ENCODE data around the gene SYT9.

The SYT9 gene

DNA sequence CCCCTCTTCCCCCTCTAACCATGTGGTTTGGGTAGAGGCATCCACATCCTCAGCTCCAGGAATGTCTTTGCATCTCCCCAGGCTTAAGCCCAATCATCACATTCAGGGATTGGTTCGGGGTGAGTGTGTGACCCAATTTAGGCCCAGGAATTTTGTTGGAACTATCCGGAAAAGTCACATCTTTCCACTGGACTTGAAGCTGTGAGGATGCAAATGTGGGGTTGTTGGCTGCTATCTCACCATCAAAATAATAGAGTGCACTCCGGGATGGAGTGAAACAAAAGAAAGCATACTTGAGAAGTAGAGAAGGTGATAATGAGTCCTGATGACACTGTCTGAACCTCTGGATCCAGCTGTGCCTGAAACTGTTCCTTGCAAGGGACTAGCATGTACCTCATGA, 199.8 kb downstream of the SYT9 start:
- Histone ChIP-seq H3K36me3 (ENCODE audit: control insufficient read depth, insufficient read depth, low read length) (no peaks in the 10 kb centered on the region), H3K4me1 (ENCODE audit: control insufficient read depth, insufficient read depth, low read length) (no peaks in the 10 kb centered on the region), H3K4me3 (ENCODE audit: low read depth, low read length) (no peak overlapping the region), H3K9ac (ENCODE audit: low read depth, low read length) (no peak overlapping the region), H3K9me3 (ENCODE audit: control insufficient read depth, insufficient read depth, low read length) (no peaks in the 10 kb centered on the region), H3K27me3 (ENCODE audit: control insufficient read depth, insufficient read depth, low read length) (no peaks in the 10 kb centered on the region)

DNA sequence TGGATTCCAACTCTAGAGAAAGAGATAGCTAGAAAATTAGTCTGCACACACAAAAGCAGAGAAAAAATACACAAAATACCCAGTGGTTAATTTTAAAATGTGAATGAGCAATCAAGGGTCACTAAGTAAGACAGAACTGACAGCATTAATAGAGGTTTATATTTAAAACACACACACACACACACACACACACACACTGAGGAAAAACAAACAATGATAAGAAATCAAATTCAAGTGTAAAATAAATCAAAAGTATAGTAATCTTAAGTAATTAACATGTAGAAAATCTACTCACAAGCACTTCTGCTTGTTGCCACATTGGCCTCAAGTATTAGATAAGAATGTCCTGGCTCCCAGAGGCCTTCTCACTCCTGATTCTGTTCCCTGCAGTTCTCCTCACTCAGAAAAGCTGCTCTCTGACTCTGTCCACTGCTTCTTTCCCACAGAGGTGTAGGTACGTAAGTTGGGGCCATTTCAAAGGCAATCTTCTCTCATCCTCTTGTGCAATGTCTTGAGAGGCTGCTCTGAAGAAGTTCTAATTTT, 200.3 kb downstream of the SYT9 start:
- H3K9me3 ChIP-seq (ENCODE audit: control insufficient read depth, insufficient read depth, low read length): no peaks in the 10 kb centered on the region
- H3K4me1 ChIP-seq (ENCODE audit: control insufficient read depth, insufficient read depth, low read length): no peaks in the 10 kb centered on the region
- no peak overlapping the region for H3K4me3 ChIP-seq (ENCODE audit: low read depth, low read length)
- no peaks in the 10 kb centered on the region for H3K36me3 ChIP-seq (ENCODE audit: control insufficient read depth, insufficient read depth, low read length)
- H3K9ac ChIP-seq (ENCODE audit: low read depth, low read length): no peak overlapping the region
- H3K27me3 ChIP-seq (ENCODE audit: control insufficient read depth, insufficient read depth, low read length): no peaks in the 10 kb centered on the region

DNA sequence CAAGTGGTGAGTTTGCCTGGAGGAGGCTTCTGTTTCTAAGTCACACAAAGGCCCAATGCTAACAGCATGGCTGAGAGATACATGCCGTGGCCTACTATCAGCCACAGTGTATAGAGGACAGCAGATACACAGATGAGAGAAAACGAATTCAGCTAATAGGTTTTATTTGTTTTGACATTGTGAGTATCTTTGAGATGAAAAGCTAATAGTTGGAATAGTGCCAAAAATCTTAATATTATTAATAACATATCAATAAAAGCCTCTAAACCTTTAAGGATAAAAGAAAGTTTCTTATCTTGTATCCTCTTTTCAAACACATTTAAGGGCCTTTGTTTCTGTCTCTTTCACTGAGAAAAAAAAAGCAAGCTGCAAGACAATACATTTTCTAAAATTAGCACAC, 203.2 kb downstream of the SYT9 start:
- Histone ChIP-seq H3K4me3 (ENCODE audit: low read depth, low read length) (no peak overlapping the region), H3K9me3 (ENCODE audit: control insufficient read depth, insufficient read depth, low read length) (no peaks in the 10 kb centered on the region), H3K36me3 (ENCODE audit: control insufficient read depth, insufficient read depth, low read length) (no peaks in the 10 kb centered on the region), H3K27me3 (ENCODE audit: control insufficient read depth, insufficient read depth, low read length) (no peaks in the 10 kb centered on the region), H3K4me1 (ENCODE audit: control insufficient read depth, insufficient read depth, low read length) (no peaks in the 10 kb centered on the region), H3K9ac (ENCODE audit: low read depth, low read length) (no peak overlapping the region)

DNA sequence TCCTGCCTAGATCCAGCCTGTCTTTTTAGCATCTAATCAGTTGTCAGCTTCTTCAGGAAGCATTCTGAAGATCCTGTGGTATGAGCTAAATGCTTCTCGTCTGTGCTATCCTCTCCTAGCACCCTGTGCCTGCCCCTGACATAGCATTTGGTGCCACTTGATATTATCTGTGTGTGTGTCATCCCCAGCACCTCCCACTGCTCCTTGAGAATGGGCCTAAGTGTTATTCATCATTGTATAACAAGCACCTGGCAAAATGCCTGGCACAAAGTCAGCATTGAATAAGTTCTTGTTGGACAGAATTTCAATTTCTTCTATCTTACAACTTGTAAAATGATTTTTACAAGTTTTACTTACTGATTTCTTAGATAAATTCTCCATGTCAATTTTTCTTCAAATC, 205.5 kb downstream of the SYT9 start:
- no peaks in the 10 kb centered on the region for H3K36me3 ChIP-seq (ENCODE audit: control insufficient read depth, insufficient read depth, low read length)
- H3K4me1 ChIP-seq (ENCODE audit: control insufficient read depth, insufficient read depth, low read length): no peaks in the 10 kb centered on the region
- H3K9ac ChIP-seq (ENCODE audit: low read depth, low read length): no peak overlapping the region
- no peaks in the 10 kb centered on the region for H3K27me3 ChIP-seq (ENCODE audit: control insufficient read depth, insufficient read depth, low read length)
- H3K9me3 ChIP-seq (ENCODE audit: control insufficient read depth, insufficient read depth, low read length): no peaks in the 10 kb centered on the region
- no peak overlapping the region for H3K4me3 ChIP-seq (ENCODE audit: low read depth, low read length)

- H3K27me3 ChIP-seq (ENCODE audit: control insufficient read depth, insufficient read depth, low read length): no peaks in the 10 kb centered on the region
- H3K9ac ChIP-seq (ENCODE audit: low read depth, low read length): no peak overlapping the region
- H3K4me3 ChIP-seq (ENCODE audit: low read depth, low read length): no peak overlapping the region
- H3K36me3 ChIP-seq (ENCODE audit: control insufficient read depth, insufficient read depth, low read length): no peaks in the 10 kb centered on the region
- no peaks in the 10 kb centered on the region for H3K9me3 ChIP-seq (ENCODE audit: control insufficient read depth, insufficient read depth, low read length)
- H3K4me1 ChIP-seq (ENCODE audit: control insufficient read depth, insufficient read depth, low read length): no peaks in the 10 kb centered on the region
These were observed 211.0 kb downstream of the SYT9 start for GRCh38 chr11:7462706-7463105.

- H3K36me3 ChIP-seq (ENCODE audit: control insufficient read depth, insufficient read depth, low read length): no peaks in the 10 kb centered on the region
- no peak overlapping the region for H3K4me3 ChIP-seq (ENCODE audit: low read depth, low read length)
- H3K27me3 ChIP-seq (ENCODE audit: control insufficient read depth, insufficient read depth, low read length): no peaks in the 10 kb centered on the region
- no peaks in the 10 kb centered on the region for H3K4me1 ChIP-seq (ENCODE audit: control insufficient read depth, insufficient read depth, low read length)
- H3K9me3 ChIP-seq (ENCODE audit: control insufficient read depth, insufficient read depth, low read length): no peaks in the 10 kb centered on the region
- H3K9ac ChIP-seq (ENCODE audit: low read depth, low read length): no peak overlapping the region
These were observed 215.9 kb downstream of the SYT9 start for GRCh38 chr11:7467652-7468051.

DNA sequence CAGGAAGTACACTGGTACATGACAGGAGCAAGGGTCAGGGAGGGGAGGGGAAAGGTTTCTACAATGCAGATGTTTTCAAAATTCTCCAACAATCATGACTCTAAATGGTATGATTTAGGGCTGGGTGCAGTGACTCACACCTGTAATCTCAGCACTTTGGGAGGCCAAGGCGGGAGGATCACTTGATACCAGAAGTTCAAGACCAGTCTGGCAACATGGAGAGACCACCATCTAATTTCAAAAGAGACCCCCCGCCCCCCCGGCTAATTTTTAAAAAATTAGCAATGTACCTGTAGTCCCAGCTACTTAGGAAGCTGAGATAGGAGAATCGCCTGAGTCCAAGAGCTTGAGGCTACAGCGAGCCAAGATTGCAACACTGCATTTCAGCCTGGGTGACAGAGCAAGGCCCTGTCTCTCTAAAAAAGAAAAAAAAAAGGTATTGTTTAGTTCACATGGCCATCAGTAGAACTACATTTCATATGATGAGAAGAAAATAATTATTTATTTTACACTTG, 217.7 kb downstream of the SYT9 start:
- no peak overlapping the region for H3K4me3 ChIP-seq (ENCODE audit: low read depth, low read length)
- H3K27me3 ChIP-seq (ENCODE audit: control insufficient read depth, insufficient read depth, low read length): no peaks in the 10 kb centered on the region
- H3K36me3 ChIP-seq (ENCODE audit: control insufficient read depth, insufficient read depth, low read length): no peaks in the 10 kb centered on the region
- no peaks in the 10 kb centered on the region for H3K4me1 ChIP-seq (ENCODE audit: control insufficient read depth, insufficient read depth, low read length)
- no peaks in the 10 kb centered on the region for H3K9me3 ChIP-seq (ENCODE audit: control insufficient read depth, insufficient read depth, low read length)
- H3K9ac ChIP-seq (ENCODE audit: low read depth, low read length): no peak overlapping the region

DNA sequence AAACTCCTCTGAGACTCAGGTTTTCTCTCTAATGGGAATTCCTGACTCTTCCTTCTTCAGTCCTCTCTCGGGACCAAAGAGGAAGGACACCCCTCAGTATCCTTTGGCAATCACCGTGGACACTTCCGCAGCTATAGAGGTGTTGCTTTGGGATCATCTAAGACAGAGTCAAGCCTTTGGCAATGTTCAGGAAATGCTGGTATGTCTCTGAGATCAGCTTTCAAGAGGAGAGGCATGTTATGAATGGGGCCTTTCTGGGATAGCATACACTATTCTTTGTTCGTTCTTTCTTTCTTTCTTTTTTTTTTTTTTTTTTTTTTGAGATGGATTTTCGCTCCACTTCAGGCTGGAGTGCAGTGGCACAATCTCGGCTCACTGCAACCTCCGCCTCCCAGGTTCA, 219.4 kb downstream of the SYT9 start:
- no peaks in the 10 kb centered on the region for H3K9me3 ChIP-seq (ENCODE audit: control insufficient read depth, insufficient read depth, low read length)
- no peaks in the 10 kb centered on the region for H3K27me3 ChIP-seq (ENCODE audit: control insufficient read depth, insufficient read depth, low read length)
- H3K36me3 ChIP-seq (ENCODE audit: control insufficient read depth, insufficient read depth, low read length): no peaks in the 10 kb centered on the region
- no peak overlapping the region for H3K9ac ChIP-seq (ENCODE audit: low read depth, low read length)
- no peaks in the 10 kb centered on the region for H3K4me1 ChIP-seq (ENCODE audit: control insufficient read depth, insufficient read depth, low read length)
- H3K4me3 ChIP-seq (ENCODE audit: low read depth, low read length): no peak overlapping the region

DNA sequence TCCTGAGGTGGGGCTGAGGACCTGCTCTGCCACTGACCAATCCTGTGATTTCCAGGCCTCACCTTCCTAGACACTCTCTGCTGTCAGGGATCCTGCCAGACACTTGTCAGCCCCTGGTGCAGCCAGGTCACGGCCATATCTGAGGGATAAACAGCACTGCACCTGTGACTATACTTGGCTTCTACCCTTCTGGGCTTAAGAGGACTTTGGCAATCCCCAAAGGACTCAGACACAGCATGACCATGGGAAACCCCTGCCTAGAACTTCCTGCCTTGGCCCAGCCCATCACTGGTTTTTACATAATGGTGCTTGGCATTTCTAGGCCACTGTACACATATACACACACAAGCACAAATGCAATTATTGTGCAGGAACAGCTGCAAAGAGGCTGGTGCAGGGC, 222.0 kb downstream of the SYT9 start:
- H3K36me3 ChIP-seq (ENCODE audit: control insufficient read depth, insufficient read depth, low read length): no peaks in the 10 kb centered on the region
- H3K9me3 ChIP-seq (ENCODE audit: control insufficient read depth, insufficient read depth, low read length): no peaks in the 10 kb centered on the region
- no peaks in the 10 kb centered on the region for H3K27me3 ChIP-seq (ENCODE audit: control insufficient read depth, insufficient read depth, low read length)
- no peak overlapping the region for H3K4me3 ChIP-seq (ENCODE audit: low read depth, low read length)
- no peak overlapping the region for H3K9ac ChIP-seq (ENCODE audit: low read depth, low read length)
- no peaks in the 10 kb centered on the region for H3K4me1 ChIP-seq (ENCODE audit: control insufficient read depth, insufficient read depth, low read length)

DNA sequence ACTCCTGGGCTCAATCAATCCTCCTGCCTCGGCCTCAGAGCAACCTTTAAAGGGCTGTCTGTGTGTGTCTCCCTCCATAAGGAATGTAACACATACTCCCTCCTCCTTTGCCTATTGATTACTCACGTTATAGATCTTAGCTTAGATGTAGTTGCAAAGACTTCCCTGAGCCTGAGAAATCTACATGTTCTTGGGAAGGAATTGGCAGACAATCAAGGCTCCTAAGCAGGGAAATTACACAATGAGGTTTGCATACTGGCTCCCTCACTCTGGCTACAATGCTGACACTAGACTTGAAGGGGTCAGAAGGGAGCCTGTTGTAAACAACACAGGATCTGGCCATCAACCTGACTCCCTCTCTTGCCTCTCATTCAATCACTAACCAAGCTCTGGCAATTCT, 228.4 kb downstream of the SYT9 start:
- Histone ChIP-seq H3K4me1 (ENCODE audit: control insufficient read depth, insufficient read depth, low read length) (no peaks in the 10 kb centered on the region), H3K36me3 (ENCODE audit: control insufficient read depth, insufficient read depth, low read length) (no peaks in the 10 kb centered on the region), H3K27me3 (ENCODE audit: control insufficient read depth, insufficient read depth, low read length) (no peaks in the 10 kb centered on the region)

DNA sequence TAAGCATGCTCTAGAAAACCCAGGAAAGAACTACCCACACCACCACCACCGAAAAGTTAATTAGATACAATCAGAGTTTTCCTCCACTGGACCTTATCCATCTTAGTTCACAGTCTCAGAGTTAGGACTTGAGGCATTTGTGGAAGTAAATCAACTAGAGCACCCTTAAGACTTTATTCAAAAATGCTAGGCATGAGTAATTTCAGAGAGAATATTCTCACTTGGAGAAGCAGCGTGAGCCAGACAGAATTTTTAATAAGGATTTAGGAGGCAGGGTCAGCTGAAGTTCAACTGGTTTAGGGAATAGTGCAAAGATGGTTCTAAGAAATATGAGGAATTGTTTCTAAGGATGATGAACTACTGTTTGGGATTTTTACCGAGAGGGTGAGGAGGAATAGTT, 232.4 kb downstream of the SYT9 start:
- Histone ChIP-seq H3K4me1 (ENCODE audit: control insufficient read depth, insufficient read depth, low read length) (no peaks in the 10 kb centered on the region), H3K36me3 (ENCODE audit: control insufficient read depth, insufficient read depth, low read length) (no peaks in the 10 kb centered on the region), H3K27me3 (ENCODE audit: control insufficient read depth, insufficient read depth, low read length) (no peaks in the 10 kb centered on the region), H3K9me3 (ENCODE audit: control insufficient read depth, insufficient read depth, low read length) (no peaks in the 10 kb centered on the region), H3K4me3 (ENCODE audit: low read depth, low read length) (no peak overlapping the region), H3K9ac (ENCODE audit: low read depth, low read length) (no peak overlapping the region)

More for the DNA sequence above, 228.4 kb downstream of the SYT9 start:
- no peak overlapping the region for H3K9ac ChIP-seq (ENCODE audit: low read depth, low read length)
- no peak overlapping the region for H3K4me3 ChIP-seq (ENCODE audit: low read depth, low read length)
- no peaks in the 10 kb centered on the region for H3K9me3 ChIP-seq (ENCODE audit: control insufficient read depth, insufficient read depth, low read length)

DNA sequence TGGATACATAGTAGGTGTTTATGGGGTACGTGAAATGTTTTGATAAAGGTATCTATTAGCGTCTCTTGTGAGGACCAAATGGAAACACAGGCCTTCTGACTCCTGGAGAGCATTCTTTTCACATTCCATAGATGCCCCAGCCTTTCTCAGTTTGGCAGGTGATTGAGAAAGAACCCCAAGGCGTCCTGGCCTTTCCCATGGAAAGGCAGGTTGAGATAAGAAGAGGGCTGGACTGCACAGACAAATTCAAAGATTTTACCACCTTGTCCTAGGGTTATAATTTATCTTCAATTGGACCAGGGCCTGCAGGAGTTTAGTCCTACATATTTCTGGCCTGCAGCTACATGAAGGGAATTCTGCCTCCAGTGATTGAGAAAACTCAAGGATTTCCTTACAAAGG, 232.9 kb downstream of the SYT9 start:
- H3K9ac ChIP-seq (ENCODE audit: low read depth, low read length): no peak overlapping the region
- H3K4me3 ChIP-seq (ENCODE audit: low read depth, low read length): no peak overlapping the region
- H3K9me3 ChIP-seq (ENCODE audit: control insufficient read depth, insufficient read depth, low read length): no peaks in the 10 kb centered on the region
- no peaks in the 10 kb centered on the region for H3K36me3 ChIP-seq (ENCODE audit: control insufficient read depth, insufficient read depth, low read length)
- H3K4me1 ChIP-seq (ENCODE audit: control insufficient read depth, insufficient read depth, low read length): no peaks in the 10 kb centered on the region
- no peaks in the 10 kb centered on the region for H3K27me3 ChIP-seq (ENCODE audit: control insufficient read depth, insufficient read depth, low read length)
